Astrocyte (in vitro differentiated cells and primary cell): ENCODE results near the gene SLC25A28. TPM values are rescaled to one million over a fixed set of nuclear protein-coding genes. Genes with fewer than 3 reads are reported as not detected.

Source experiments
- DNase-seq: peaks from one replicate; pipeline ENCODE4 v3.0.0-alpha.2; 2010; ENCODE audit warnings: low read depth
- FAIRE-seq: peaks from 2 replicates; lab custom pipeline; 2011; peaks lifted over from hg19 to GRCh38; lab: Jason Lieb, UNC
- H2AFZ ChIP-seq: 2 replicates; pipeline ENCODE4 v1.6.0; 2012; ENCODE audit warnings: low read depth, low read length, inconsistent platforms
- H3K27ac ChIP-seq: 2 replicates; pipeline ENCODE4 v1.5.1; 2011; ENCODE audit warnings: low read depth, low read length, inconsistent platforms
- H3K27me3 ChIP-seq: 2 replicates; pipeline ENCODE4 v1.6.0; 2011; ENCODE audit warnings: low read length, inconsistent platforms; ENCODE audit not compliant: insufficient read depth
- H3K36me3 ChIP-seq: 2 replicates; pipeline ENCODE4 v1.5.1; 2011; ENCODE audit warnings: low read length, inconsistent platforms; ENCODE audit not compliant: insufficient read depth
- H3K4me1 ChIP-seq: 2 replicates; pipeline ENCODE4 v1.5.1; 2011; ENCODE audit warnings: low read length, inconsistent platforms; ENCODE audit not compliant: insufficient read depth
- H3K4me2 ChIP-seq: 2 replicates; pipeline ENCODE4 v1.6.0; 2012; ENCODE audit warnings: low read length, inconsistent platforms
- H3K4me3 ChIP-seq: 2 replicates; pipeline ENCODE4 v1.5.1; 2011; ENCODE audit warnings: low read depth, mild to moderate bottlenecking, low read length, inconsistent platforms; ENCODE audit not compliant: insufficient read depth
- H3K79me2 ChIP-seq: 2 replicates; pipeline ENCODE4 v1.6.0; 2012; ENCODE audit warnings: mild to moderate bottlenecking, low read length, inconsistent platforms; ENCODE audit not compliant: insufficient read depth
- H3K9ac ChIP-seq: 2 replicates; pipeline ENCODE4 v1.6.0; 2012; ENCODE audit warnings: mild to moderate bottlenecking, low read length, inconsistent platforms
- H3K9me3 ChIP-seq: 2 replicates; pipeline ENCODE4 v1.5.1; 2012; ENCODE audit warnings: low read depth, mild to moderate bottlenecking, low read length, inconsistent platforms; ENCODE audit not compliant: insufficient read depth
- H4K20me1 ChIP-seq: 2 replicates; pipeline ENCODE4 v1.6.0; 2012; ENCODE audit warnings: low read length, inconsistent platforms; ENCODE audit not compliant: insufficient read depth
- H3K27ac Mint-ChIP-seq: one replicate; pipeline ENCODE4 v1.8.0; 2021; ENCODE audit warnings: mild to moderate bottlenecking, mixed read lengths; ENCODE audit not compliant: unreplicated experiment
- H3K27me3 Mint-ChIP-seq: one replicate; pipeline ENCODE4 v1.8.0; 2021; ENCODE audit warnings: low read depth, mixed read lengths; ENCODE audit not compliant: unreplicated experiment
- H3K36me3 Mint-ChIP-seq: one replicate; pipeline ENCODE4 v1.8.0; 2021; ENCODE audit warnings: low read depth, mixed read lengths; ENCODE audit not compliant: unreplicated experiment
- H3K4me1 Mint-ChIP-seq: one replicate; pipeline ENCODE4 v1.8.0; 2021; ENCODE audit warnings: low read depth, mixed read lengths; ENCODE audit not compliant: unreplicated experiment
- H3K4me3 Mint-ChIP-seq: one replicate; pipeline ENCODE4 v1.8.0; 2021; ENCODE audit warnings: mild to moderate bottlenecking, moderate library complexity, mixed read lengths; ENCODE audit not compliant: unreplicated experiment
- H3K9me3 Mint-ChIP-seq: one replicate; pipeline ENCODE4 v1.8.0; 2021; ENCODE audit warnings: mild to moderate bottlenecking, mixed read lengths; ENCODE audit not compliant: unreplicated experiment
- CTCF ChIP-seq: IDR thresholded peaks from 2 replicates; pipeline ENCODE4 v1.5.1; 2011; ENCODE audit warnings: low read depth, mild to moderate bottlenecking, inconsistent platforms, low read length, moderate library complexity; ENCODE audit not compliant: insufficient read depth
- EZH2 ChIP-seq: IDR thresholded peaks from 2 replicates; pipeline ENCODE4 v1.6.1; 2012; ENCODE audit warnings: mild to moderate bottlenecking, low read length, inconsistent platforms; ENCODE audit not compliant: insufficient read depth
- total RNA-seq: library from RNA; stranded (reverse); gene quantifications from 2 replicates; pipeline ENCODE4 v1.2.1, GENCODE V29; 2021

The SLC25A28 gene
- total RNA-seq, 1 donor from 2014 or later: 38.0 TPM

- Histone ChIP-seq H3K36me3 (no peaks in the 10 kb centered on the region), H4K20me1 (peaks cover 35% of the 10 kb centered on the region), H3K27me3 (no peaks in the 10 kb centered on the region), H3K4me2 (peak overlapping the region; percentile 98), H3K79me2 (peaks cover 46% of the 10 kb centered on the region), H2AFZ (peak overlapping the region; percentile 37), H3K4me1 (peaks cover 13% of the 10 kb centered on the region), H3K27ac (peak overlapping the region; percentile 58), H3K9me3 (no peaks in the 10 kb centered on the region), H3K4me3 (peak overlapping the region; percentile 95), H3K9ac (peak overlapping the region; percentile 93)
- peak overlapping the region; percentile 95 for H3K4me3 Mint-ChIP-seq
- FAIRE-seq: no peak
- H3K27me3 Mint-ChIP-seq: no peaks in the 10 kb centered on the region
- no peaks in the 10 kb centered on the region for H3K36me3 Mint-ChIP-seq
- peaks cover 20% of the 10 kb centered on the region for H3K4me1 Mint-ChIP-seq
- peak overlapping the region; percentile 67 for H3K27ac Mint-ChIP-seq
- DNase-seq: peak; percentile 25
- no peaks in the 10 kb centered on the region for H3K9me3 Mint-ChIP-seq
- no peak for TF ChIP-seq CTCF
- no peak for TF ChIP-seq EZH2
Observed at GRCh38 chr10:99619090-99619800, 994 bp downstream of the SLC25A28 start.

GRCh38 chr10:99617696-99618095 is 2.5 kb downstream of the SLC25A28 start:
- no peak for DNase-seq
- Histone ChIP-seq H3K4me2 (peak overlapping the region; percentile 98), H3K4me3 (no peak overlapping the region), H4K20me1 (peaks cover 38% of the 10 kb centered on the region), H3K27me3 (no peaks in the 10 kb centered on the region), H3K27ac (no peak overlapping the region), H3K9me3 (no peaks in the 10 kb centered on the region), H3K36me3 (no peaks in the 10 kb centered on the region), H3K79me2 (peaks cover 46% of the 10 kb centered on the region), H2AFZ (no peak overlapping the region), H3K9ac (no peak overlapping the region), H3K4me1 (peaks cover 13% of the 10 kb centered on the region)
- TF ChIP-seq EZH2 (no peak), CTCF (no peak)
- Mint-ChIP-seq H3K27ac (no peak overlapping the region), H3K4me1 (peaks cover 20% of the 10 kb centered on the region), H3K9me3 (no peaks in the 10 kb centered on the region), H3K36me3 (peaks cover under 1% of the 10 kb centered on the region), H3K4me3 (peak overlapping the region; percentile 95), H3K27me3 (no peaks in the 10 kb centered on the region)
- no peak for FAIRE-seq

- no peak overlapping the region for H3K4me2 ChIP-seq
Observed at GRCh38 chr10:99615426-99615825, 4.8 kb downstream of the SLC25A28 start.

More at GRCh38 chr10:99615426-99615825, 4.8 kb downstream of the SLC25A28 start:
- H3K79me2 ChIP-seq: peaks cover 46% of the 10 kb centered on the region
- peaks cover 56% of the 10 kb centered on the region for H4K20me1 ChIP-seq
- no peaks in the 10 kb centered on the region for H3K27me3 ChIP-seq
- peaks cover 9% of the 10 kb centered on the region for H3K4me1 ChIP-seq
- Mint-ChIP-seq H3K27me3 (no peaks in the 10 kb centered on the region), H3K36me3 (peaks cover 15% of the 10 kb centered on the region), H3K27ac (no peak overlapping the region), H3K4me3 (no peak overlapping the region), H3K4me1 (peaks cover 14% of the 10 kb centered on the region), H3K9me3 (no peaks in the 10 kb centered on the region)
- FAIRE-seq: no peak
- peaks cover 5% of the 10 kb centered on the region for H3K36me3 ChIP-seq
- TF ChIP-seq EZH2: no peak
- no peak for TF ChIP-seq CTCF
- no peak overlapping the region for H2AFZ ChIP-seq
- H3K9me3 ChIP-seq: no peaks in the 10 kb centered on the region
- no peak for DNase-seq
- no peak overlapping the region for H3K4me3 ChIP-seq
- no peak overlapping the region for H3K9ac ChIP-seq
- no peak overlapping the region for H3K27ac ChIP-seq
